HT-29 (cell line): ENCODE results near the gene CRLF1. TPM values are rescaled to one million over a fixed set of nuclear protein-coding genes. Genes with fewer than 3 reads are reported as not detected.

Experiments used
- DNase-seq: peaks from one replicate; pipeline ENCODE4 v3.0.0-alpha.2; 2015; ENCODE audit warnings: low spot score
- total RNA-seq: library from RNA; depleted of rRNA; stranded (reverse); fragments of >200 nt; shearing (Covaris generic); gene quantifications from 2 replicates; pipeline ENCODE4 v1.2.3, GENCODE V29; 2014; rRNA removed

The CRLF1 gene
- total RNA-seq, result 0.16 TPM in 1 of 2 replicates, not detected in the other

GRCh38 chr19:18606281-18607225, at the start of gene CRLF1:
Gene CRLF1 (minus strand): TSS chr19:18606799. CDS start chr19:18606656, 143 bp downstream.
- DNase-seq, result no peak

DNA sequence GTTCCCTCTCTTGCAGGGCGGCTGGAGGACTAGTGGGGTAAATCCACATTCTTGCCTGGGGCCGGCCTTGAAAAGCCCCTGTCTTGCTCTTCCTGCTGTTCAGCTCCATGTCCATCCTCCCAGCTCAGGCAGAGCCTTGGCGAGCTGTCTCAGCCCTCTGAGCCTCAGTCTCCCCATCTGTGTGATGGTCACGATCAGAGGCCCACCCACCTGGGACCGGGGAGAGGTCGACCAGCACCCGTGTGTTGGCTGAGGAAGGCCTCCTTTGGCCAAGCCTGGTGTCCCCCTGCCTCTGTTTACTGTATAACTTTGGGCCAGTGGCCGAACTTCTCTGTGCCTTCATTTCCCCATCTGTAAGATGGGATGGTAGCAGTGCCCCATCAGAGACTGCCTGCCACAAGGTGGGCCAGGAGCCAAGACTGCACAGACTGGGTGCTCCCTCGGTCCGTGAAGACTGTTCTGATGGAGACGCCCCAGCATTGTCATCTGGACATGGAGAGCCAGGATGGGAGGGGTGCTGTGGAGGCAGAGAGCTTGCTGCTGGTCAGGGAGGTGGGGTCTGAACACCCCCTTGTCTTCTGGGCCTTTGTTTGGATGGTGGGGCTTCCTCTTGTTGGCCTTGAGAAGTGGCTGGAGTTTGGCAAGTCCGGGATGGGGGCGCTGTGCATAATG, 48.7 kb upstream of the CRLF1 start:
- DNase-seq, result no peak

DNA sequence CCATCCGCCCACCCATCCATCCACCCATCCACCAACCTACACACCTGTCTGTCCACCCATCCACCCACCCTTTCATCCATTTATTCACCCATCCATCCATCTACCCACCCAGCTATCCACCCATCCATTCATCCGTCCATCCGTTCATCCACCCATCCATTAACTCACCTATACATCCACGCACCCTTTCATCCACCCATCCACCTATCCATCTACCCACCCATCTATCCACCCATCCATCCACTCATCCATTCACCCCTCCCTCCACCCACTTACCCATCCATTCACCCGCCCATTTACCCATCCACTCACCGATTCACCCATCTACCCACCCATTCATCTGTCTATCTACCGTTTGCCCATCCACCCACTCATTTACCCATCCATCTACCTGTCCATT, 47.9 kb upstream of the CRLF1 start:
- no peak for DNase-seq

DNA sequence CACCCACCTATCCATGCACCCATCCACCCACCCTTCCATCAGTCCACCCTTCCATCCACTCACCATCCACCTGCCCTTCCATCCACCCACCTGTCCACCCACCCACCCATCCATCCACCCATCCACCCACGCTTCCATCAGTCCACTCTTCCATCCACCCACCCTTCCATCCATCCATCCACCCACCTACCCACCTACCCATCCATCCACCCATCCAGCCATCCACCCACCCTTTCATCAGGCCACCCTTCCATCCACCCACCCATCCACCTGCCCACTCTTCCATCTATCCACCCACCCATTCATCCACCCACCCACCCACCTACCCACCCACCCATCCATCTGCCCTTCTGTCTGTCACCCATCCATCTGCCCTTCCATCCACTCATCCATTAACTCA, 47.3 kb upstream of the CRLF1 start:
- DNase-seq, result no peak

- no peak for DNase-seq
Measured at GRCh38 chr19:18651733-18652132, 45.1 kb upstream of the CRLF1 start.

- no peak for DNase-seq
Measured at GRCh38 chr19:18651300-18651699, 44.7 kb upstream of the CRLF1 start.

- DNase-seq, result no peak
Measured at GRCh38 chr19:18650468-18651041, 44.0 kb upstream of the CRLF1 start.

- DNase-seq, result no peak
Measured at GRCh38 chr19:18650021-18650390, 43.4 kb upstream of the CRLF1 start.

DNA sequence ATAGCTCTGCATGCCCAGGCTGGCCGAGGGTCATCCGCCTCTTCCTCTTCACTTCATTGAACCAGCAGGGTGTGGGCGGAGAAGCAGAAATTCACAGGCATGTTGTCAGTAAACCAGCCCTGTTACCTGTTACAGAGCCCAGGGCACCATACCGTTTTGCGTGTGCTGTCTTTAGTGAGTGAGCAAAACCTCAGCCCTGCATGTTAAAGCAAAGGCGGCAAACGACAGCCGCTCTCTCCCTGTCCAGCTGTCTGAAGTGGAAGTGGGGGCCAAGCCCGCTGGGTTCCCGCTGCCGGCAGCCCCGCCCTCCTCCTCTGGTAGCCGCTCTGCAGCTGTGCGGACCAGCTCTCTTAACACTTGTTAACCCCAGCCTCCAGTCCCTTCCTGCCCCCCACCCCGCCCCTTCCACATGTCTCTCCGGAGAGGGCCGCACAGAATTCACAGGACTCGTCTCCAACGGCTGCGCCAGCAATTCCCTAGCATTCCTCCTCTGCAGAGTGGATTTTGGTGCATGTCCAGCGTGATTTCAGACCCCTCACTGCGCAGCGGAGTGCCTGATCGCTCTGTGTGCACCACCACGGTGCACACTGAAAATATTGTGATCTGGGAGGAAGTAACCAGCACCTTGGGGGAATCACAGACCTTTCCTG, 42.9 kb upstream of the CRLF1 start:
- DNase-seq, result no peak

- DNase-seq, result no peak
Measured at GRCh38 chr19:18648973-18649315, 42.3 kb upstream of the CRLF1 start.

- no peak for DNase-seq
Measured at GRCh38 chr19:18647807-18648206, 41.2 kb upstream of the CRLF1 start.

- no peak for DNase-seq
Measured at GRCh38 chr19:18647371-18647767, 40.8 kb upstream of the CRLF1 start.

DNA sequence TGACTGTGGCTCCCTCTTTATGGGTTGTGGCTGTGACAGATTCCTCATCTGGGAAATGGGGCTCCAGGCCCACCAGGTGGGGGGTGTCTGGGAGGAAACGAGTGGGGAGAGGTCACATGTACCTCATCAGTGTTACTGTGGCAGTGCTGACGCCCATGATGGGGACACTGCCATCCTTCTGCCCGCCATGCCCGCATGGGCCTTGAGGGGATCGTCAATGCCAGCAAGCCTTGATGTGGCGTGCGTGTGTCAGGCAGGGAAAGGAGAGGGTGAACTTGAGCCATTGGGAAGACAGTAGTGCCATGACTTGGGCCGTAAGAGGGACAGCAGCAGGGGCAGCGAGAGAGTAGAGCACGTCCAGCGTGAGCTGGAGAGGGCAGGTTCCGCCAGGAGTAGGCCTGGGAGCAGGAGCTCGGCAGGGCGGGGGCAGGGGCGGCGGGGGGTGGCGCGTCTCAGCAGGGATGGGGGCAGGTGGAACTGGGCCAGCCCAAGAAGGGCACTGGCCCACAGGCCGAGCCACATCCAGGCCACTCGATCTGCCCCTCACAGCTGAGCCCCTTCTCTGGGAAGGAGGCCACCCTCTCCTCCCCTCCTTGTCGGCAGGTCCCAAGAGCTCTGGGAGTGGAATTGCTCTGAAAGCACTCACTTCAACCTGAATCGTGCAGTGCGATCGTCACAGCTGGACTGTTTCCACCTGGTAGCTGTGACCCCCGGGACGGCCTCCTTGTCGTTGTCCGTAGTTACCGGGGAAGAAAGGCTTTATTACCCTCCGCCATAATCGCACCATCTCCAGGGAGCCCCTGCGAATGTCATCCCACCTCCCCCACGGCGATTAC, 40.2 kb upstream of the CRLF1 start:
- DNase-seq, result no peak

- DNase-seq, result no peak
Measured at GRCh38 chr19:18645035-18645511, 38.5 kb upstream of the CRLF1 start.

DNA sequence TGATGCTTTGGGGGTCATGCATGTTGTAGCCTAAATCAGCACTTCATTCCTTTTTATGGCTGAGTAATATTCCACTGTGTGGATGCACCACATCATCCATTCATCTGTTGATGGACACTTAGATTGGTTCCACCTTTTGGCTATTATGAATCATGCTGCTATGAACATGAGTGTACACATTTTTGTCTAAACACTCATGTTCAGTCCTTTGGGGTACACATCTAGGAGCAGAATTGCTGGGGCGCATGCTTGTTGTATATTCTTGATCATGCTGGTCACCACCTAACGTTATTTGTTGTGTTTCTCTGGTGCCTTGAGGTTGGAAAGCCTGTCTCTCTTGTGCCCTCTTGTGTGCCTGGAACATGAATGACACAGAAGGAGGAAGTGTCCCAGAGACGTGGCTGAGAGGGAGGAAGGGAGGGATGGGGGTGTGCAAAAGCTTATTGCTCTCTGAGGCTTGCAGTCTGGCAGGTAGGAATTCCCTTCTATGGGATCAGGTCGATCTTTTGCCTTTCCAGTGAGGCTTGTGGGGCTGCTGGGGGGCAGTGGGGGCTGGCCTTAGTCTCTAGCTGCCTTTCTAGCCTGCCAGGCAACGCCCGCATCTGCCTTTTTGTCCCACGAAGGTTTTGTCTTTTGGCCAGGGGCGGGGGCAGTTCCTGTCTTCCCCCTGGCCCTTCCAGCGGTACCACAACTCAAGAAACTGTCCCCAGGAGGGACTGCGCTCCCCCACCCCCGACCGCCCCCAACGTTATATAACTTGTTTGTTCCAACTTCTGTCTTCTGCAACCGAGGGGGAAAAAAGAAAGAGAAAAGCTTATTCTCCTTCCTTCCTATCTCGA, 37.8 kb upstream of the CRLF1 start:
- DNase-seq, result no peak

- no peak for DNase-seq
Measured at GRCh38 chr19:18639706-18640243, 33.2 kb upstream of the CRLF1 start.

DNA sequence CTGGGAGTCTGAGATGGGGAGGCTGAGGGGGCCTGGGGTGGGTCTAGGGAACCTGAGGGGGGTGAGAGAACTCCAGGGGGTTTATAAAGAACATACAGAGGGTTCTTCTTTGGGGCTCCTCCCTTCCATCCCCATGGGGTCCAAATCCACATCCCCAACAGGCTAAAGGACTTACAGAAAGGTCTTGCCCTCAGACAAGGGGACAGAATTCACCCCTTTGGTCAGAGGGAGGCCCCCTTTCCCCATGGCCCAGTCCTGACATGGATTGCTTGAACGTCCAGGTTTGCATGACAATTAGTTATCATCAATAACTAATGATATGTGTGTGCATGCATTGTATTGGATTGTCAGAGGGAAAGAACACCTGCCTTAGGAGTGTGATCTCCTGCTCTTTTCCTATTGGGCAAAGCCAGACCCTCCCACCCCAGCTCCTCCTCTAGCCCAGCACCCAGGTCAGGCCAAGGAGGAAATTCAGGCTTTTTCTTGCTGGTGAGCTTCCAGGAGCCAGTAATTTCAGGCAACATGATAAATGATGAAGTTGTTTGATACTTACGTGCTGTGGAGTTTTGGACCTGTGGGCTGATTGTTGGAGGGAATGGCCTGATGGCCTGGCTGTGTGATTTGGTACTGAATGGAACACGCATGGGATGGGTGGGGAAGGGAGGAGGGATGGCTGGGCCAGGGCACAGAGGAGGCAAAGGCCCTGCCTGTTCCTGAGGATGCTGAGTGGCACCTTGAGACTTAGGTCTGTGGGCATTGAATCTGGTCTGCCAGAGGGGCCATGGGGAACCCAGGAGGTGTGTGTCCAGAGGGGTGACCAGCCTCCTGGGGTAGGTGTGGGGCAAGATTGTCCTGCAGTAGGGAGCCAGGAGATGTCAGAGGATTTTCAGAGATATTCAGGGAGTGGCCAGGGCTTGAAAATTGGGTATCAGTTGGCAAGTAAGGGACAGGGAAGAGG, 31.4 kb upstream of the CRLF1 start:
- DNase-seq, result peak; percentile 46

- no peak for DNase-seq
Measured at GRCh38 chr19:18636969-18637629, 30.5 kb upstream of the CRLF1 start, which contains the start of gene KLHL26. Gene KLHL26 (plus strand): TSS chr19:18637028. CDS start chr19:18637055, 27 bp downstream.
